ENCODE results near the gene MYO5B.

- no peak for TF ChIP-seq CTCF (IDR thresholded peaks at IDR 0.05; ENCODE audit: low read length)
- no peak for TF ChIP-seq EZH2phosphoT487 (IDR thresholded peaks at IDR 0.05; ENCODE audit: low read length)
Measured at GRCh38 chr18:49905771-49906170, 289.2 kb downstream of the MYO5B start.
